ENCODE data around the gene CLCN2.

The CLCN2 gene

GRCh38 chr3:184383033-184383740, 21.8 kb upstream of the CLCN2 start:
- ATAC-seq: no peak
- no peak for TF ChIP-seq ESRRG (CRISPR knock-in tag; IDR thresholded peaks at IDR 0.05)
- no peak for TF ChIP-seq PATZ1 (CRISPR knock-in tag; IDR thresholded peaks at IDR 0.05; ENCODE audit: borderline replicate concordance)
- TF ChIP-seq PPARA (CRISPR knock-in tag; IDR thresholded peaks at IDR 0.05; ENCODE audit: borderline replicate concordance): no peak
- no peak for TF ChIP-seq ZNF70 (CRISPR knock-in tag; IDR thresholded peaks at IDR 0.05)
- no peak for TF ChIP-seq CREB5 (CRISPR knock-in tag; IDR thresholded peaks at IDR 0.05; ENCODE audit: low read depth)
- TF ChIP-seq ZNF565 (CRISPR knock-in tag; conservative IDR thresholded peaks at IDR 0.05; ENCODE audit: low read depth): no peak
- TF ChIP-seq OSR1 (CRISPR knock-in tag; IDR thresholded peaks at IDR 0.05): no peak
- no peak for TF ChIP-seq ISL1 (CRISPR knock-in tag; IDR thresholded peaks at IDR 0.05)
- no peak for TF ChIP-seq POU6F1 (CRISPR knock-in tag; IDR thresholded peaks at IDR 0.05; ENCODE audit: borderline replicate concordance, low read depth)
- TF ChIP-seq GLIS3 (CRISPR knock-in tag; IDR thresholded peaks at IDR 0.05): no peak
- no peak for TF ChIP-seq ZC3H10 (CRISPR knock-in tag; IDR thresholded peaks at IDR 0.05)
- TF ChIP-seq ZFP30 (CRISPR knock-in tag; IDR thresholded peaks at IDR 0.05): no peak
- no peak for TF ChIP-seq SNAI2 (CRISPR knock-in tag; IDR thresholded peaks at IDR 0.05)

GRCh38 chr3:184382326-184383032, 21.1 kb upstream of the CLCN2 start:
- no peak for TF ChIP-seq CSDC2 (CRISPR knock-in tag; IDR thresholded peaks at IDR 0.05)
- no peak for TF ChIP-seq ARNTL (CRISPR knock-in tag; IDR thresholded peaks at IDR 0.05; ENCODE audit: borderline replicate concordance, low read depth)
- no peak for TF ChIP-seq CREB5 (CRISPR knock-in tag; IDR thresholded peaks at IDR 0.05; ENCODE audit: low read depth)
- no peak for TF ChIP-seq BACH2 (CRISPR knock-in tag; IDR thresholded peaks at IDR 0.05; ENCODE audit: borderline replicate concordance)
- no peak for TF ChIP-seq ZC3H10 (CRISPR knock-in tag; IDR thresholded peaks at IDR 0.05)
- no peak for TF ChIP-seq PPARA (CRISPR knock-in tag; IDR thresholded peaks at IDR 0.05; ENCODE audit: borderline replicate concordance)
- no peak for TF ChIP-seq ZFP3 (CRISPR knock-in tag; IDR thresholded peaks at IDR 0.05)
- no peak for TF ChIP-seq CSRNP3 (CRISPR knock-in tag; IDR thresholded peaks at IDR 0.05)
- TF ChIP-seq TOX (CRISPR knock-in tag; IDR thresholded peaks at IDR 0.05; ENCODE audit: borderline replicate concordance): no peak
- no peak for TF ChIP-seq ZNF70 (CRISPR knock-in tag; IDR thresholded peaks at IDR 0.05)
- no peak for TF ChIP-seq ISL1 (CRISPR knock-in tag; IDR thresholded peaks at IDR 0.05)
- no peak for TF ChIP-seq ZNF565 (CRISPR knock-in tag; conservative IDR thresholded peaks at IDR 0.05; ENCODE audit: low read depth)
- no peak for TF ChIP-seq GLIS3 (CRISPR knock-in tag; IDR thresholded peaks at IDR 0.05)
- no peak for ATAC-seq
